ENCODE results near the gene SLC25A31.

The SLC25A31 gene

GRCh38 chr4:127775843-127776242, 45.6 kb downstream of the SLC25A31 start:
- Histone ChIP-seq H4K20me1 (no peaks in the 10 kb centered on the region), H3K9ac (no peak overlapping the region), H3K4me3 (no peak overlapping the region), H3K9me3 (no peaks in the 10 kb centered on the region), H3K36me3 (no peaks in the 10 kb centered on the region), H3K27me3 (peaks cover 4% of the 10 kb centered on the region; the same call in 1 of the 2 replicates), H3K4me1 (no peaks in the 10 kb centered on the region), H3K27ac (no peak overlapping the region), H3K4me2 (no peak overlapping the region)
- no peak for TF ChIP-seq Cebpa-rat (IDR thresholded peaks at IDR 0.05)

- no peak for TF ChIP-seq Cebpa-rat (IDR thresholded peaks at IDR 0.05)
- H3K4me2 ChIP-seq: no peak overlapping the region
- H3K4me3 ChIP-seq: no peak overlapping the region
- H3K9me3 ChIP-seq: peaks cover 4% of the 10 kb centered on the region; the same call in 1 of the 2 replicates
- H3K9ac ChIP-seq: no peak overlapping the region
- H3K4me1 ChIP-seq: no peaks in the 10 kb centered on the region
- peaks cover 12% of the 10 kb centered on the region for H3K27me3 ChIP-seq
- H3K27ac ChIP-seq: no peak overlapping the region
- no peaks in the 10 kb centered on the region for H4K20me1 ChIP-seq
- no peaks in the 10 kb centered on the region for H3K36me3 ChIP-seq
Measured at GRCh38 chr4:127776620-127777019, 46.4 kb downstream of the SLC25A31 start.

GRCh38 chr4:127777487-127777886, 47.3 kb downstream of the SLC25A31 start:
- H3K4me2 ChIP-seq: no peak overlapping the region
- H3K4me1 ChIP-seq: no peaks in the 10 kb centered on the region

GRCh38 chr4:127778102-127778501, 47.9 kb downstream of the SLC25A31 start:
- TF ChIP-seq Cebpa-rat (IDR thresholded peaks at IDR 0.05): no peak

More at GRCh38 chr4:127777487-127777886, 47.3 kb downstream of the SLC25A31 start:
- no peaks in the 10 kb centered on the region for H4K20me1 ChIP-seq
- H3K27me3 ChIP-seq: peaks cover 19% of the 10 kb centered on the region
- H3K27ac ChIP-seq: no peak overlapping the region
- H3K4me3 ChIP-seq: no peak overlapping the region
- no peaks in the 10 kb centered on the region for H3K36me3 ChIP-seq
- no peak for TF ChIP-seq Cebpa-rat (IDR thresholded peaks at IDR 0.05)
- peaks cover 12% of the 10 kb centered on the region; the same call in 1 of the 2 replicates for H3K9me3 ChIP-seq
- no peak overlapping the region for H3K9ac ChIP-seq

GRCh38 chr4:127780598-127780997, 50.4 kb downstream of the SLC25A31 start:
- H3K9me3 ChIP-seq: peaks cover 13% of the 10 kb centered on the region; the same call in 1 of the 2 replicates
- H3K4me3 ChIP-seq: no peak overlapping the region
- no peak for TF ChIP-seq Cebpa-rat (IDR thresholded peaks at IDR 0.05)
- no peaks in the 10 kb centered on the region for H3K4me1 ChIP-seq
- peaks cover 29% of the 10 kb centered on the region for H3K27me3 ChIP-seq
- no peak overlapping the region for H3K27ac ChIP-seq
- no peak overlapping the region for H3K9ac ChIP-seq
- H3K4me2 ChIP-seq: no peak overlapping the region
- no peaks in the 10 kb centered on the region for H3K36me3 ChIP-seq
- H4K20me1 ChIP-seq: no peaks in the 10 kb centered on the region

More at GRCh38 chr4:127778102-127778501, 47.9 kb downstream of the SLC25A31 start:
- H3K27me3 ChIP-seq: peaks cover 25% of the 10 kb centered on the region
- no peaks in the 10 kb centered on the region for H4K20me1 ChIP-seq
- H3K36me3 ChIP-seq: no peaks in the 10 kb centered on the region
- no peak overlapping the region for H3K4me3 ChIP-seq
- no peak overlapping the region for H3K9ac ChIP-seq
- no peaks in the 10 kb centered on the region for H3K4me1 ChIP-seq
- H3K9me3 ChIP-seq: peaks cover 13% of the 10 kb centered on the region; the same call in 1 of the 2 replicates
- no peak overlapping the region for H3K4me2 ChIP-seq
- no peak overlapping the region for H3K27ac ChIP-seq

GRCh38 chr4:127781300-127782024, 51.3 kb downstream of the SLC25A31 start:
- Histone ChIP-seq H3K9me3 (peaks cover 13% of the 10 kb centered on the region; the same call in 1 of the 2 replicates), H3K27ac (peak overlapping the region; percentile 44; the same call in 1 of the 2 replicates), H3K36me3 (no peaks in the 10 kb centered on the region), H3K4me2 (peak overlapping the region; percentile 73), H3K9ac (peak overlapping the region; percentile 43; the same call in 1 of the 2 replicates), H4K20me1 (no peaks in the 10 kb centered on the region), H3K4me1 (no peaks in the 10 kb centered on the region), H3K27me3 (peaks cover 29% of the 10 kb centered on the region), H3K4me3 (peak overlapping the region; percentile 68)
- TF ChIP-seq Cebpa-rat (IDR thresholded peaks at IDR 0.05): no peak

- Histone ChIP-seq H3K9ac (peak overlapping the region; percentile 43; the same call in 1 of the 2 replicates), H3K27ac (peak overlapping the region; percentile 44; the same call in 1 of the 2 replicates), H3K9me3 (peaks cover 13% of the 10 kb centered on the region; the same call in 1 of the 2 replicates), H3K4me2 (peak overlapping the region; percentile 73), H3K27me3 (peaks cover 29% of the 10 kb centered on the region), H3K4me3 (peak overlapping the region; percentile 68), H3K4me1 (no peaks in the 10 kb centered on the region), H4K20me1 (no peaks in the 10 kb centered on the region), H3K36me3 (no peaks in the 10 kb centered on the region)
- TF ChIP-seq Cebpa-rat (IDR thresholded peaks at IDR 0.05): no peak
Measured at GRCh38 chr4:127782025-127782274, 51.8 kb downstream of the SLC25A31 start.

- Histone ChIP-seq H3K36me3 (no peaks in the 10 kb centered on the region), H3K9ac (peak within 1 kb of the TSS; percentile 43; the same call in 1 of the 2 replicates), H3K27ac (peak within 1 kb of the TSS; percentile 44; the same call in 1 of the 2 replicates), H3K9me3 (peaks cover 13% of the 10 kb centered on the region; the same call in 1 of the 2 replicates), H4K20me1 (no peaks in the 10 kb centered on the region), H3K4me3 (peak within 1 kb of the TSS; percentile 68), H3K4me1 (no peaks in the 10 kb centered on the region), H3K27me3 (peaks cover 29% of the 10 kb centered on the region), H3K4me2 (peak within 1 kb of the TSS; percentile 73)
- no peak for TF ChIP-seq Cebpa-rat (IDR thresholded peaks at IDR 0.05)
Measured at GRCh38 chr4:127782275-127783025, 52.2 kb downstream of the SLC25A31 start, which contains the start of gene HSPA4L. HSPA4L (plus strand) TSS chr4:127782322; CDS start chr4:127782551, 229 bp downstream.

GRCh38 chr4:127783026-127783769, 53.0 kb downstream of the SLC25A31 start:
- TF ChIP-seq Cebpa-rat (IDR thresholded peaks at IDR 0.05): no peak
- Histone ChIP-seq H3K9me3 (peaks cover 13% of the 10 kb centered on the region; the same call in 1 of the 2 replicates), H3K4me1 (no peaks in the 10 kb centered on the region), H3K27me3 (peaks cover 29% of the 10 kb centered on the region), H3K4me2 (peak overlapping the region; percentile 73), H4K20me1 (no peaks in the 10 kb centered on the region), H3K9ac (no peak overlapping the region; the same call in 1 of the 2 replicates), H3K27ac (no peak overlapping the region), H3K4me3 (peak overlapping the region; percentile 68), H3K36me3 (no peaks in the 10 kb centered on the region)

Measured in BLaER1 (cell line).